MM.1S (cell line): Measurements from ENCODE around the gene TAF1B.

Experiments
- CTCF ChIP-seq: fragments of 300-600 bp; sonication (generic); IDR thresholded peaks from 2 replicates; pipeline ENCODE4 v1.5.1; 2016; ENCODE audit warnings: antibody characterized with exemption, low read length, mixed read lengths
- EZH2 ChIP-seq: fragments of 300-600 bp; sonication (generic); optimal IDR thresholded peaks from 2 replicates; pipeline ENCODE3; 2017; ENCODE audit warnings: low read depth, mild to moderate bottlenecking, antibody characterized with exemption, low read length, mixed read lengths

GRCh38 chr2:9799011-9799596, 44.2 kb upstream of the TAF1B start:
- TF ChIP-seq CTCF (no peak), EZH2 (no peak)
